HL-60/S4 treated with phorbol 12-myristate 13-acetate at 8.2 ng/mL for 4 days and 3 days (cell line): Measurements from ENCODE around the gene APPBP2.
"Not testable (repeated sequence)": the region's sequence is repeated elsewhere in the genome, so short reads cannot be mapped to it uniquely, and the experiment has no call there.

Experiments used
- in situ Hi-C: fragments of 300-500 bp; cut with MboI; formaldehyde crosslinking; loops from 2 replicates; pipeline ENCODE4 v1.15.0; 2022; ENCODE audit warnings: low sequenced_read_pairs

Gene APPBP2

DNA sequence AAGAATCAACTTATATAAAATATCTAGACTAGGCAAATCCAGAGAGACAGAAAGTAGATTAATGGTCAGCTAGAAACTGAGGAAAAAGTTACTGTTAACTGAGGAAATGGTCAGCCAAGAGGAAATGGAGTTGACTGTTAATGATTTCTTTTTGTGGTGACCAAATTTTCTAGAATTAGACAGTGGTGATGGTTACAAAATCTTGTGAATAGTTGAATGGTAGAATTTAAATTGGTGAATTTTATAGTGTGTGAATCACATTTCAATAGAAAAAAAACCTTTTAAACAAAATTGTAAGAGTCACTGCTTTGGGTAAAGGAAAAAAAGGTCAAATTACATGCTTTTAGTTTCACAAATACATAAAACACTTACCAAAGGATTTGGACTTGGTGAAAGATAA, 30.0 kb downstream of the APPBP2 start:
- in situ Hi-C loops: no loop called here

DNA sequence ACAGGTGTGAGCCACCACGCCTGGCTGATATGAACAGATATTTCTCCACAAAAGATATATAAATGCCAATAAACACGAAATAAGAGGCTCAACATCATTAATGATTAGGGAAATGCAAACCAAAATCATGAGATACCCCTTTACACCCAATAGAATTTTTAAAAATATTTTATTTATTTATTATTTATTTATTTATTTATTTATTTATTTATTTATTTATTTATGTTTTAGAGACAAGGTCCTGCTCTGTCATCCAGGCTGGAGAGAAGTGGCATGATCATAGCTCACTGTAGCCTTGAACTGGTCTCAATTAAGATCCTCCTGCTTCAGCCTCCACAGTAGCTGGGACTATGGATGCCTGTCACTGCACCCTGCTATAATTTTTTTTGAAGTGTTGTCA, 30.8 kb downstream of the APPBP2 start:
- in situ Hi-C loops: no loop called here

DNA sequence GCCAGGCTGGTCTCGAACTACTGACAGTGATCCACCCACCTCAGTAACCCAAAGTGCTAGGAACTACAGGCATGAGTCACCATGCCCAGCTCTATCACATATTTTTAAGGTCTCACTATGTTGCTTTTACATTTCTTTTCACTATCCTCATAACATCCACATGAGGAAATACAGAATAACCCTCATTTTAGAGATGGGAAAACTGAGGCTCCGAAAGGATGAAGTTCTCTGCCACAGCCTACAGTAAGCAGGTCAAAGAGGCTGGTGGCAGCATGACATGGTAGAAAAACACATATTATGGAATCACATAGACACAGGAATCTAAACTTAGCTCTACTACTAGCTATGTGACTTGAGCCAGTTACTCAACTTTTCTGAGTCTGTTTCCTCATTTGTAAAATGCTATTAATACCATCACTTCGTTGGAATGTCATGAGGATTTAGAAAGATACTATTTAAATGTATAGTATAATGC, 32.2 kb downstream of the APPBP2 start:
- in situ Hi-C loops: no loop called here

DNA sequence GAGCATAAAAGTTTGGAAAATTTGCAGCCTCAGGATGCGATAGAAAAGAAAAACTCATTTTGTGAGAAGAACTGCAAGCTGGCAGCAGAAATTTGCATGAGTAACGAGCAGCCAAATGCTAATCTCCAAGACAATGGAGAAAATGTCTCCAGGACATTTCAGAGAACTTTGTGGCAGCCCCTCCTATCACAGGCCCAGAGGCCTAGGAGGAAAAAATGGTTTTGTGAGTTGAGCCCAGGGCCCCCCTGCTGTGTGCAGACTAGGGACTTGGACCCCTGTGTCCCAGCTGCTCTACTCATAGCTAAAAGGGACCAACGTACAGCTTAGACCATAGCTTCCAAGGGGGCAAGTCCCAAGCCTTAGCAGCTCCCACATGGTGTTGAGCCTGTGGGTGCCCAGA, 34.3 kb downstream of the APPBP2 start:
- in situ Hi-C loops: no loop called here

DNA sequence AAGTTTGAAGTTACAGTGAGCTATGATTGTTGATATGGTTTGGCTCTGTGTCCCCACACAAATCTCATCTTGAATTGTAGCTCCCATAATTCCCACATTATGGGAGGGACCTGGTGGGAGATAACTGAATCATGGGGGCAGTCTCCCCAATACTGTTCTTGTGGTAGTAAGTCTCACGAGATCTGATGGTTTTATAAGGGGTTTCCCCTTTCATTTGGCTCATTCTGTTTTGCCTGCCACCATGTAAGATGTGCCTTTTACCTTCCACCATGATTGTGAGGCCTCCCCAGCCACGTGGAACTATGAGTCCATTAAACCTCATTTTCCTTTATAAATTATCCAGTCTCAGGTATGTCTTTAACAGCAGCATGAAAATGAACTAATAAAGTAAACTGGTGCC, 35.4 kb downstream of the APPBP2 start:
- in situ Hi-C loops: not testable (repeated sequence)

DNA sequence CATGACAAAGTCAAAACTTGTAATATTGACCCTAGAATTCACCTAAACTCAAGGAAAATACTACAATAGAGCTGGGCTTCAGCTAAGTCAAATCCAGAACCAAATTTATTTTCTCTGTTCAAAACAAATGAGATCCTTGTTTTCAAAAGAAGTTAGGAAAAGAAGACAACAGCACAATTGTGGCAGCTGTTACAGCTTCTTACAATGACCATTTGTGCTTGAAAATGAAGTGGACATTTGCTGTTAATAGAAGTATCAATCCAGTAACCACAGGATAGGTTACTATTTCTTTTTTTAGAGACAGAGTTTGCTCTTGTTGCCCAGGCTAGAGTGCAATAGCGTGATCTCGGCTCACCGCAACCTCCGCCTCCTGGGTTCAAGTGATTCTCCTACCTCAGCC, 44.4 kb downstream of the APPBP2 start:
- in situ Hi-C loops: no loop called here

DNA sequence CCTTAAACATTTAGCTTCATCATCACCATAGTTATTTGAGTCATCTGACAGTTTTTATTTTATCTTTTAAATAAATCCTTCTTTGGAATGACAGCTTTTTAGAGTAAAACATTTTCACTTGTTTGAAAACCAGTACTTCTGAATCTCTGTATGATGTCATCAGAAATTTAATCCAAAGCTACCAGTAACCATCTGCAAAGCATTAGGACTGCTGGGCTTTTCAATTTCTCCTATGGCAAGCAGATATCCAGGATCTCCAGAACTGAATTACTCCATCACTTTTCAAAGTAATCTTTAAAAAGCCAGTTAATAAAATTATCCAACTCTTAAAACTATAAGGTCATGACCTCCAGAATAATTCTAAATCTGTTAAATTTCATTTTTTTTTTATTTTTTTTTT, 52.3 kb downstream of the APPBP2 start:
- in situ Hi-C loops: no loop called here

DNA sequence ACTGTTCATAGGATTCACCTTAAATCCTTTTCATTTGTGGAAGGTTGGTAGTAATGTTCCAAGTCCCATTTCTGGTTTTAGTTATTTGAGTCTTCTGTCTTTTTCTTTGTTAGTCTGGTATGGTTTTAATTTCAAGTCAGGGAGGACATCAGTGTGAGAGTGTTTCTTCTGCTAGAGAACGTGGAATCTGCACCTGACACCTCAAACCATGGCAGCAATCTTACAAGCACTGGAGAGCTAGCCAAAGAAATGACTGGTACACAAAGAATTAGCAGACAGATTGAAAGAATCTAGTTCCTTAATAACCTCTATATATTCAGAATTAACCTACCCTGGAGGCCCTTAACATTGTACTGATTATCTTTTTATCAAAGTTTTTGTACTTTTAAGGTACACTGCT, 53.6 kb downstream of the APPBP2 start:
- in situ Hi-C loops: no loop called here

DNA sequence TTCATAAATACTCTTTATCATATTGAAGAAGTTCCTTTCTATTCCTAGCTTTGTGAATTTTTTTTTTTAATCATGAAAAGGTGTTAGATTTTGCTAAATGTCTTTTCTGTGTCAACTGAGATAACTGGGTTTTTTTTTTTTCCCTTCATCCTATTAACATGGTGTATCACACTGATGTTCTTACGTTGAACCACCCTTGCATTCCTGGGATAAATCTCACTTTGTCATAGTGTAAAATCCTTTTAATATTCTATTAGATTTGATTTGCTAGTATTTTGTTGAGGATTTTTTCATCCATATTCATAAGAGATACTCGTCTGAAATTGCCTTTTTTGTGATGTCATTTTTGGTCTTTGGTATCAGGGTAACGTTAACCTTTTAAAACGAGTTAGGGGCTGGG, 54.6 kb downstream of the APPBP2 start:
- in situ Hi-C loops: no loop called here

DNA sequence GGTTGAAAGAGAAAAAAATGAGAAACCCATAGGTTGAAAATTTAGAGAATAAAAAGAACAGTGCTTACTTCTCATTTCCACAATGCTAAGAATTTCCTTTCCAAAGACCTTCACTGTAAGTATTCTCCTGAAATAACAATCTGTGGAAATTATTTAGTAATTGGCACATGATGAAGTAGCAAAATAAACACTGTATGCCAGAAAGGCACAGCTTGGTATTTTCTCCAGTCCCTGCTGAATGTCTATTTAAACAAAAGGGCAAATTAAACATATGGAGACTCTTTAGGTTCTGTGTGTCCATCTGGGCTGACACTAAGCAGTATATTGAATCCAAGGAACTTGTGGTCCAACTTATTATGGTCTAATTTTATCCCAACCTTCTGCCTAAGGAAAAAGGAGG, 57.7 kb downstream of the APPBP2 start:
- in situ Hi-C loops: no loop called here

DNA sequence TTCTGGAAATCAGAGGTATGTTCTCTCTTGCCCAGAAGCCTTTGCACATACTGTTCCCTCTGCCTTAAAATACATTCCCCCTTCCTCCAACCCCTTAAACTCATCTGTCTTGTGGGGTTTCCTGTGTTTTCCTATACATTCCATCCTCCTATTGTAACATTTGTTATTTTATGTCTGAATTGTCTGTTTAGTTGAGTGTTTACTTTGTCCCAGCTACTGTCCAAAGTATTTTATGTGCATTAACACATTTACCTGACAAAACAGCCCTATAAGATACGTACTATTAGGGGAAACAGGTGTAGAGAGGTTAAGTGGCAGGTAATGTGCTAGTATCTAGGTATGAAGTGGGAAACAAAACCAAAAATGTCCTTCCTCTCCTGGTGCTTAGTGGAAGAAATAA, 61.7 kb downstream of the APPBP2 start:
- in situ Hi-C loops: no loop called here

DNA sequence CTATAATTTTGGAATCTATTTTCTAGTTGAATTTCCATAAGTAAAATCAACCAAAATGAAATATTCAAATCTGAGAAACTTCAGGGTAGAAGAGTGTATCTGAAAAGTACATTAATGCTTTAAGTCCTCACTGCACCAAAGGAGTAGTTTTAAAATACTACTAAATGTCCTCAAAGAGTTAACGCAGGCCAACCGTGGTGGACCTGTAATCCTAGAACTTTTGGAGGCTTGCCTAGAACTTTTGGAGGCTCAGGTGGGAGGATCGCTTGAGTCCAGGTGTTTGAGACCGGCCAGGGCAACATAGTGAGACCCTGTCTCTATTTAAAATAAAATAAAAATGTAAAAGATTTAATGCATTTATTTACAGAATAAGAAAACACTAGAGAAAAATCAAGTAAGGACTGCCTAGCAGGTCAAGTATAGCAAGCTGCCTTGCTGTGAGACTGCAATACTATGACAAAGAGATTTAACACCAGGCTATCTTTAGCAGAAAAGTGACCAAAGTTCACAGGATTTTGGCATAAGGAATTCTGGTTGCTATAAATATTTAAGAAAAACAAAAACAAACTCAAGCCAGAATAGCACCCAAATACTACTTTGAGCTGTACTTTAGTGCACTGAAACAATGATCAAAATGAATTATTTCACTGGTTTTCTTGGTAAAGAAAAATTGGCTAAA, 62.7 kb downstream of the APPBP2 start:
- in situ Hi-C loops: no loop called here

DNA sequence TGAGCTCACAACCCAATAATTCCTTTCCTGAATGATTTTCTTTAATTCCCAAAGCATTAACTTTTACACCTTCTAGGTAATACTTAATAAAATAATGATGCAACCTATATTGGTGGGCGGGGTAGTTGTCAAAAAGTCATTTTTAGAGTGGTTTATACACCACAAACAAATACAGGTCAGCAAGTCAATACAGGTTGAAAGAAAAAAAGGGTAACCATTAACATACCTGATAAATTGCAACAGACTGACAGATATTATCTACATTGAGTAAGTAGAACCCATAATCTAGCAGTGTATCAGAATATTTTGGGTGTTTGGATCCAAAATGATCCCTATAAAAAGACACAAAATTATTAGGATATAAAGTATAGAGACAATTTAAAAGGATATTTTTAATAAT, 64.5 kb downstream of the APPBP2 start:
- in situ Hi-C loops: no loop called here

DNA sequence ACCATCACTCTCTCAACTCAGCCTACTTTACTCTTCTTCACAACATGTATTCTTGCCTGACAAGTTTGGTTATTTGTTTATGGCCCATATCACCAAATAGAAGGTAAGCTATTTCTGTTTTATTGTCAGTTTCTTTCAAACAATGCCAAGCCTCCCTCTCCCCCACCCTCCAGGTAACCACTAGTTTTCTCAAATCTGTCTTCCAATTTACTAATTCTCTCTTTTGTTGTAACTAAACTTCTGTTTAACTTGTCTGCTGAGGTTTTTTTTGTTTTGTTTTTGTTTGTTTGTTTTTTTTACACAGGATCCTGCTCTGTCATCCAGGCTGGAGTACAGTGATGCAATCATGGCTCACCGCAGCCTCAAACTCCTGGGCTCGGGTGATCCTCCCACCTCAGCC, 68.9 kb downstream of the APPBP2 start:
- in situ Hi-C loops: no loop called here

DNA sequence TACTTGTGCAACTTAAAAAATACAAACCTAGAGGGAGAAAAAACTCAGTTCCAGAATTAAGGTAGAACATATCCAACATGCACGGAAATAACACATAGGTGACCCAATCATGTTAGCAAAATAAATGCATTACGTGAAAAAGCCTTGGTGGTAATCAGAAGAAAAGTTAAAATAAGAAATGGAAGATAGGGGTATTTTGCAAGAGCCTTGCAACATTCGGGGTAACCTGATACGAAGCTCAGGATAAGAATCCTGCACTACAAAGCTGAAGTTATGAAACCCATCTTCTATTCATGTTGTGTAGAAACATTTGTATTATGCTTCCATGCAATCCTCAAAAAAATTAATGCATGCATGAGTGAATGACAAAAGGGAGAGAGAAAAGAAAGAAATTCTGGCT, 70.7 kb downstream of the APPBP2 start:
- in situ Hi-C loops: no loop called here

DNA sequence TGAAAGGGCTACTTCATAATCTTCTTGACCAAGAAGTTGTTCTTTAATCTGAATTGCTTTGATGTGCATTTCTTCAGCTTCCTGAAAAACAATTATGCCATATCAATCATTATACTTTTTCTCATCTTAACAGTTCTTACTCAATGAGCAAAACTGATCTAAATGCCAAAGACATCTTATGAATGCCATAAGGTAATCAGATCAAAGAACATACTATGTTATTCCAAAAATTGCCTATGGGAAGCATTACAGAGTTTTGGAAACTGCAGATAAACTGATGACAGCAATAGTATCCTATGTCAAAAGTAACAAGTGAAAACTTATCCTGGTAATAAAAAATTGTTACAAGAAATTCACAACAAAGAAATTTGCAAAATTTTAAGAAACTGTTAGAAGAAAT, 74.1 kb downstream of the APPBP2 start:
- in situ Hi-C loops: no loop called here

DNA sequence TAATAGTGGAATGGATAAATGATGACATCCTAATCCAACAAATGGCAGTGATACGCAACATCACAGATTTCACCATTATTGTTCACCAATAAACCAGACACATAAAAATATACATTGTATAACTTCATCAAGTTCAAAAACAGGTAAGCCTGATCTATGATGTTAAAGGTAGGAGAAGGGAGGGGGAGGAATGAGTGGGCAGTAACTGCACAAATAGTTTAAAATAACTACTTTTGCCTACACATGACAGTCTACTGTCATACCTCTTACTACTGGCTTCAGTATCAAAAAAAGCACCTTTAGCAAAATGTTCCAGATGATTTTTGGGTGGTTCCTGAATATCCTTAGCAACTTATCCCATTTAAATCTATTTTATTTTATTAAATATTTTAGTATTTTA, 75.0 kb downstream of the APPBP2 start:
- in situ Hi-C loops: no loop called here

DNA sequence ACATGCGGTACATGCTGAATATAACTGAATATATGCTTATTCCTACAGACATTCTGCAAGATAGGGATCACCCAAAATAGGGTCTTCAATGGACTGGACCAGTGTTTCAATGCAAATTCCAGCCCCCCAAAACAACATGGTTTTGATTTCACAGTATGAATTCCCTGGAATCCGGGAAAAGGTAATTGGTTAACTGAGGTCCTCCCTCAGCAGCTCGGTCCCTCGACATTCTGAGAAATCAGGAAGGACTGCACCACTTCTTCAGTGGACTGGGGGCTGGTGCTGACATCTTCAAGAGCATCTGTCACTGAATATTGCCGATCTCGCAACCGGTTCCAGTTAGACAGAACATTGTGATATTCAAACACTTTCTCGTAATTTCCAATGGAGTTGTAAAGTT, 78.7 kb downstream of the APPBP2 start:
- in situ Hi-C loops: loop anchor here (25.0 kb wide), 1 partner anchor 410 kb away; no protein-coding TSS in a partner anchor

DNA sequence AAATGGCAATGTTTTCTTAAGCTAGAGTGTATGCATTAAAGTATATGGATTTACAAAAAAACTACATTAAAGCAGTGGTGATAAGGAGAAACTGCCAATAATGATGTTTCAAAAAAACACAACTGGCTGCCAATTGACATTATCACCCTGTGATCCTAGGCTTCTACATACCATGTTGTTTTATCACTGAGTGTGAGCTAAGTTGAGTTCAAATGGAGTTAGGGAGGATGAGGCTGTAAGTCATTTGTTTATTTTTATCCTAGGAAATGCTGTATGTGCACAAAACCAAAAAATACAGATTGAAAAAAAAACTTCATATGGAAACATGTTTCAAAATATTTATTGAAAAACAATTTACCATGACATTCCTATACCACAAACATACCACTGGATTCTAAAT, 80.9 kb downstream of the APPBP2 start:
- in situ Hi-C loops: loop anchor here (25.0 kb wide), 1 partner anchor 408 kb away; no protein-coding TSS in a partner anchor

DNA sequence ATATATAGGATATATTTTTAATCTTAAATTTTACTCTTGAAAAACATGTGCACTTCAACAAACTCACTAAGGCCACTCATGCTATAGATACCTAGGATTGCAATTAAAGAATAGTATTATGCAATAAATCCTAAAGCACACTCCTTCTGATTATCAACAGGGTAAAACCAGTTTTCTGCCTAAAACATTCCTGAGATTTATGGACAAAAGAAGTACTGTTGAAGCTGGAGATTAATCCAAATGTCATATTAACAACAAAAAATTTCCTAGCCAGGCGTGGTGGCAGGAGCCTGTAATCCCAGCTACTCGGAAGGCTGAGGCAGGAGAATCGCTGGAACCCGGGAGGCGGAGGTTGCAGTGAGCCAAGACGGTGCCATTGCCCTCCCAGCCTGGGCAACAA, 82.3 kb downstream of the APPBP2 start:
- in situ Hi-C loops: loop anchor here (25.0 kb wide), 1 partner anchor 406 kb away; no protein-coding TSS in a partner anchor

DNA sequence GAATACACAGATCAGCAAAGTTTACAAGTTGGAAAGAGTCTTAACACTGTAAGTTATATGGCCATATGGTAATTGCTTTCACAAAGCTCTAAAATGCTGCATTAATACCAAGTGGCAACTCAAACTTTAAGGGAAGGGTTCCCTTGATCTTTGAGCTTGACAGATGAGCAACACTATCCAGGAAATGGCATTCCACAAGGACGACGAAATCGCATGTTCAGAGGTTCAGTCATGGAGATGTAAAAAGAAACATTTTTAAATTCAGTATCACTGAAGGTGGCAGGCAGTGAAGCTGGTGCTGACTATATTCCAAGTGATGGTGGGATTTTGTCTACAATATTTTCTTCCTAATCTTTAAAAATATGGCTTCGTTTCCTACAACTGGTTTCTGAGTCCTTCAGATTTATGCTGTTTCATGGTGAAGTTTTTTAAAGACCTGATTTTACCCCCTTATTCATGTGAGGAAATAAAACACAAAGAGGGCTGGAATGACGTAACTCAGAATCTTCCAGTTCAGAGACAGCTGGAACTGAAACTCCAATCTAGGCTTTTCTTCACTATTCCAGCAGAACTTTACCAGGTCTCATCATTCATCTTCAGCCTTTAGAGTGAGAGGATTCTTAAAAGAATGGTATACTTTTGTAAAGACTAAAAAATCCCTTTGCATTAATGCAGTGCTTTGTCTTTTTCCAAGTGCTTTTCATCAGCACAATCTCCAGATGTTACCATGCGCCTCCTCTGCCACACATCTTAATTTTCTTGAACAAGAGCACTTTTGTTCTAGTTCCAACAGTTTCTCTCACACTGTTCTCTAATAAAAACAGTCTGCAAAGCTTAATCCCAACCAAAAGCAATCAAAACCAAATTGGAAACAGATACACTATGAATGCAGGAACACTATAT, 83.5 kb downstream of the APPBP2 start:
- in situ Hi-C loops: loop anchor here (25.0 kb wide), 1 partner anchor 405 kb away; no protein-coding TSS in a partner anchor

DNA sequence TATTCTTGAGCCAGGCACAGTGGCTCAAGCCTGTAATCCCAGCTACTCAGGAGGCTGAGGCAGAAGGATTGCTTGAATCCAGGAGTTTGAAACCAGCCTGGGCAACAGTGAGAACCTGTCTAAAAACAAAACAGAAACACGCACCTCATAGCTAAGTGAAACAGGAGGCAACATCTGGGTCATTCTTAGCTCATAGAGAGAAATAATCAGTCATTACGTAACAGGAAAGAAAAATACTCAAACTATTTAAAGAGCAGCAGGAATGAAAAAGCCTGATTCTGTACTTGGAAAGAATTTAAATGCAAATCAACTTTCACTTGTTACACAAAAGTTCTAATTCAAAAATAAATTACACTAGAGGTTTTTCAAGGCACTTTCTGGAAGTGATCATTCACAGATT, 86.5 kb downstream of the APPBP2 start:
- in situ Hi-C loops: loop anchor here (25.0 kb wide), 1 partner anchor 402 kb away; no protein-coding TSS in a partner anchor
